IMR-90 (cell line): ENCODE results near the gene FITM2.

Experiments used
- MXI1 ChIP-seq: IDR thresholded peaks from 2 replicates; pipeline ENCODE4 v1.6.1; 2012; ENCODE audit warnings: low read depth, mild to moderate bottlenecking, low read length, moderate library complexity, borderline replicate concordance
- NFE2L2 ChIP-seq: fragments of 150-350 bp; IDR thresholded peaks from 2 replicates; pipeline ENCODE4 v1.6.1; 2016; ENCODE audit warnings: low read depth, mild to moderate bottlenecking, low read length
- POLR2A ChIP-seq: IDR thresholded peaks from 2 replicates; pipeline ENCODE4 v1.6.1; 2012; ENCODE audit warnings: mild to moderate bottlenecking, low read depth, low read length
- TF ChIP-seq, protein P1 (sequence below): fragments of 150-350 bp; IDR thresholded peaks from 2 replicates; pipeline ENCODE4 v1.6.1; 2016; ENCODE audit warnings: low read depth, mild to moderate bottlenecking, low read length, moderate library complexity, borderline replicate concordance
- TF ChIP-seq, protein P2 (sequence below): fragments of 150-350 bp; IDR thresholded peaks from 2 replicates; pipeline ENCODE4 v1.6.1; 2017; ENCODE audit warnings: mild to moderate bottlenecking, antibody characterized with exemption, low read length, low read depth
- TF ChIP-seq, protein P3 (sequence below): conservative IDR thresholded peaks from 2 replicates; pipeline ENCODE4 v1.5.1; 2012; ENCODE audit warnings: mild to moderate bottlenecking, low read depth, low read length, improper control_type of control experiment

DNA sequence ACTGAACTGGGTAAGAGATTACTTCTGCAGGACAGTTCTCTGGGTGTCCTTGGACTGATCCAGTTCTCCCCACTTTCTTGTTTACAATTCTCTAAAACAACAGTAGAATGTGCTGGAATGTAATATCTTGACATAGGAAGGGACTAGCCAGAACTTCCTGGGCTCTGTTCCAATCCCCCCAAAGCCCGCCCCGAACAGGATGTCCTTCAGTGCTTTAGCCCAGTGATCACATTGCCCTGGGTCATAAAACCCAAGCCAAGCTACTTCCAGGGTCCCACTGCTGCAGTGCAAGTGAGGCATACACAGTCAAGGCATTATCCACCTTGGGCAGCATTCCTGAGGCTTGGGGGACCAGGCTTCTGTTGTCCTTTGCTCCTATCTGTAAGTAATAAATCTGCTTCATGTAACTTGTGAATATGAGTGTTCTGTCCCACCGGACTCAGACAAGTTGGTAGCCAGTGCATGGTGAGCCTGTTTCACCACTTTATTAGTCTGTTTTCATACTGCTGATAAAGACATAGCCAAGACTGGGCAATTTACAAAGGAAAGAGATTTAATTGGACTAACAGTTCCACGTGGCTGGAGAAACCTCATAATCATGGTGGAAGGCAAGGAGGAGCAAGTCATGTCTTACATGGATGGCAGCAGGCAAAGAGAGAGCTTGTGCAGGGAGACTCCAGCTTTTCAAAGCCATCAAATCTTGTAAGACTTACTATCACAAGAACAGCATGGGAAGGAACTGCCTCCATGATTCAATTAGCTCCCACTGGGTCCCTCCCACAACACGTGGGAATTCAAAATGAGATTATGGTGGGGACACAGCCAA, 23.5 kb downstream of the FITM2 start:
- TF ChIP-seq NFE2L2 (no peak), POLR2A (no peak), MXI1 (no peak)
- TF ChIP-seq, protein P1, sequence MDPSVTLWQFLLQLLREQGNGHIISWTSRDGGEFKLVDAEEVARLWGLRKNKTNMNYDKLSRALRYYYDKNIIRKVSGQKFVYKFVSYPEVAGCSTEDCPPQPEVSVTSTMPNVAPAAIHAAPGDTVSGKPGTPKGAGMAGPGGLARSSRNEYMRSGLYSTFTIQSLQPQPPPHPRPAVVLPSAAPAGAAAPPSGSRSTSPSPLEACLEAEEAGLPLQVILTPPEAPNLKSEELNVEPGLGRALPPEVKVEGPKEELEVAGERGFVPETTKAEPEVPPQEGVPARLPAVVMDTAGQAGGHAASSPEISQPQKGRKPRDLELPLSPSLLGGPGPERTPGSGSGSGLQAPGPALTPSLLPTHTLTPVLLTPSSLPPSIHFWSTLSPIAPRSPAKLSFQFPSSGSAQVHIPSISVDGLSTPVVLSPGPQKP: no peak
- TF ChIP-seq, protein P2, sequence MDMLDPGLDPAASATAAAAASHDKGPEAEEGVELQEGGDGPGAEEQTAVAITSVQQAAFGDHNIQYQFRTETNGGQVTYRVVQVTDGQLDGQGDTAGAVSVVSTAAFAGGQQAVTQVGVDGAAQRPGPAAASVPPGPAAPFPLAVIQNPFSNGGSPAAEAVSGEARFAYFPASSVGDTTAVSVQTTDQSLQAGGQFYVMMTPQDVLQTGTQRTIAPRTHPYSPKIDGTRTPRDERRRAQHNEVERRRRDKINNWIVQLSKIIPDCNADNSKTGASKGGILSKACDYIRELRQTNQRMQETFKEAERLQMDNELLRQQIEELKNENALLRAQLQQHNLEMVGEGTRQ: no peak
- TF ChIP-seq, protein P3, sequence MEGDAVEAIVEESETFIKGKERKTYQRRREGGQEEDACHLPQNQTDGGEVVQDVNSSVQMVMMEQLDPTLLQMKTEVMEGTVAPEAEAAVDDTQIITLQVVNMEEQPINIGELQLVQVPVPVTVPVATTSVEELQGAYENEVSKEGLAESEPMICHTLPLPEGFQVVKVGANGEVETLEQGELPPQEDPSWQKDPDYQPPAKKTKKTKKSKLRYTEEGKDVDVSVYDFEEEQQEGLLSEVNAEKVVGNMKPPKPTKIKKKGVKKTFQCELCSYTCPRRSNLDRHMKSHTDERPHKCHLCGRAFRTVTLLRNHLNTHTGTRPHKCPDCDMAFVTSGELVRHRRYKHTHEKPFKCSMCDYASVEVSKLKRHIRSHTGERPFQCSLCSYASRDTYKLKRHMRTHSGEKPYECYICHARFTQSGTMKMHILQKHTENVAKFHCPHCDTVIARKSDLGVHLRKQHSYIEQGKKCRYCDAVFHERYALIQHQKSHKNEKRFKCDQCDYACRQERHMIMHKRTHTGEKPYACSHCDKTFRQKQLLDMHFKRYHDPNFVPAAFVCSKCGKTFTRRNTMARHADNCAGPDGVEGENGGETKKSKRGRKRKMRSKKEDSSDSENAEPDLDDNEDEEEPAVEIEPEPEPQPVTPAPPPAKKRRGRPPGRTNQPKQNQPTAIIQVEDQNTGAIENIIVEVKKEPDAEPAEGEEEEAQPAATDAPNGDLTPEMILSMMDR: no peak
